Breast epithelium (tissue), 3 donors: Measurements from ENCODE around the gene GLT6D1.

Source experiments
- POLR2AphosphoS5 ChIP-seq, 3 donors: sonication (generic); formaldehyde crosslinking; IDR thresholded peaks; one replicate each; pipeline ENCODE4 v1.6.1; 2017; ENCODE audit warnings: antibody characterized with exemption in 3 of 3
- TF ChIP-seq, protein P1 (sequence below), 3 donors: fragments of 450-650 bp; IDR thresholded peaks; one replicate each; pipeline ENCODE4 v1.5.1; 2016 to 2017; ENCODE audit warnings: antibody characterized with exemption in 3 of 3, mild to moderate bottlenecking in 3 of 3, moderate library complexity in 3 of 3

DNA sequence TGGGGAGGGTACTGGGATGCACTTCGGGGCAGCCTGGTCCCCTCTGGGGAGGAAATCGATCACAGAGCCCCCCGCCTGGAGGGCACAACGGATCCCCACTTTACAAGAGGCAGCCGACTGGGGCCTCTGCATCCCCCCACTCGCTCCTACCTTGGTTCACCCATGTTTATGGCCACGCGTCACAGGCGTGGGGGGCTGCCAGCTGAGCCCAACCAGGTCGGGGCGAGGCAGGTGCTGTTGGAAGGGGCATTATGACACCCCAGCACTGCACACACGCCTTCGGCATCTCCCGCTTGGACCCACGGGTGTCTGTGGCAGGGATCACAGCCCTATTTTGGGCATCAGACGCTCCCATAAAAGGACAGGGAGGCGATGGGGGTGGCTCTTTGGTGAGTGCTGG lies 45.4 kb upstream of the GLT6D1 start:
- TF ChIP-seq POLR2AphosphoS5 (IDR thresholded peaks at IDR 0.05), result no peak
- TF ChIP-seq, protein P1, sequence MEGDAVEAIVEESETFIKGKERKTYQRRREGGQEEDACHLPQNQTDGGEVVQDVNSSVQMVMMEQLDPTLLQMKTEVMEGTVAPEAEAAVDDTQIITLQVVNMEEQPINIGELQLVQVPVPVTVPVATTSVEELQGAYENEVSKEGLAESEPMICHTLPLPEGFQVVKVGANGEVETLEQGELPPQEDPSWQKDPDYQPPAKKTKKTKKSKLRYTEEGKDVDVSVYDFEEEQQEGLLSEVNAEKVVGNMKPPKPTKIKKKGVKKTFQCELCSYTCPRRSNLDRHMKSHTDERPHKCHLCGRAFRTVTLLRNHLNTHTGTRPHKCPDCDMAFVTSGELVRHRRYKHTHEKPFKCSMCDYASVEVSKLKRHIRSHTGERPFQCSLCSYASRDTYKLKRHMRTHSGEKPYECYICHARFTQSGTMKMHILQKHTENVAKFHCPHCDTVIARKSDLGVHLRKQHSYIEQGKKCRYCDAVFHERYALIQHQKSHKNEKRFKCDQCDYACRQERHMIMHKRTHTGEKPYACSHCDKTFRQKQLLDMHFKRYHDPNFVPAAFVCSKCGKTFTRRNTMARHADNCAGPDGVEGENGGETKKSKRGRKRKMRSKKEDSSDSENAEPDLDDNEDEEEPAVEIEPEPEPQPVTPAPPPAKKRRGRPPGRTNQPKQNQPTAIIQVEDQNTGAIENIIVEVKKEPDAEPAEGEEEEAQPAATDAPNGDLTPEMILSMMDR (IDR thresholded peaks at IDR 0.05), result no peak
